Heart right ventricle (tissue), 16 donors: Measurements from ENCODE around the gene SSTR3. TPM values are rescaled to one million over a fixed set of nuclear protein-coding genes. Genes with fewer than 3 reads are reported as not detected.

Experiments
- ATAC-seq, 8 donors: fragments of 200-7000 bp; cut with Tn5 transposase; one replicate each; pipeline ENCODE4 v1.9.1; 2020; ENCODE audit warnings: mild to moderate bottlenecking in 8 of 8, moderate library complexity in 8 of 8, moderate number of reproducible peaks in 1 of 8
- DNase-seq, 2 donors: peaks; one replicate each; pipeline ENCODE4 v3.0.0-alpha.2; 2020
- H3K27ac ChIP-seq, 10 donors: fragments of 200-600 bp; sonication (generic) in 2 of 10; one replicate each; pipeline versions ENCODE4 v1.5.0 to v1.8.0; 2020 to 2022; ENCODE audit warnings: mild to moderate bottlenecking in 3 of 10
- H3K27me3 ChIP-seq, 7 donors: fragments of 200-600 bp; one replicate each; pipeline ENCODE4 v1.8.0; 2021 to 2022; ENCODE audit warnings: mild to moderate bottlenecking in 2 of 7
- H3K36me3 ChIP-seq, 9 donors: fragments of 200-600 bp; sonication (generic) in 1 of 9; one replicate each; pipeline versions ENCODE4 v1.5.0 to v1.8.0; 2020 to 2022; ENCODE audit warnings: mild to moderate bottlenecking in 2 of 9
- H3K4me1 ChIP-seq, 9 donors: fragments of 200-600 bp; sonication (generic) in 1 of 9; one replicate each; pipeline versions ENCODE4 v1.5.0 to v1.8.0; 2020 to 2022; ENCODE audit warnings: mild to moderate bottlenecking in 4 of 9
- H3K4me3 ChIP-seq, 10 donors: fragments of 200-600 bp; sonication (generic) in 2 of 10; one replicate each; pipeline versions ENCODE4 v1.5.0 to v1.8.0; 2020 to 2022; ENCODE audit warnings: mild to moderate bottlenecking in 7 of 10, moderate library complexity in 2 of 10
- H3K9me3 ChIP-seq, 11 donors: fragments of 200-600 bp in 10 of 11; sonication (generic) in 2 of 11; one replicate each; pipeline versions ENCODE4 v1.5.0 to v1.8.0; 2013 to 2022; ENCODE audit warnings: mild to moderate bottlenecking in 2 of 11, control low read depth in 1 of 11, moderate library complexity in 1 of 11
- WGBS, 2 donors: extraction: QIAGEN DNeasy Blood & Tissue Kit; methylation state at CpG; one replicate each; pipeline ENCODE4 v1.1.7; 2013; ENCODE audit warnings: inconsistent platforms in 1 of 2; 5-methylcytosine and 5-hydroxymethylcytosine counted together
- intact Hi-C, 10 donors: fragments of 100-400 bp; cut with DNase I; formaldehyde crosslinking; loops; one replicate each; pipeline versions ENCODE4 v1.11.1 to v1.14.2; 2022
- polyA plus RNA-seq, 2 donors: library from polyadenylated mRNA; stranded (reverse); fragments of 200-250 nt; gene quantifications; one replicate each; pipeline ENCODE4 v1.2.3, GENCODE V29; 2013
- total RNA-seq, 10 donors: library from RNA; stranded (reverse); fragmentation: NEBNext Ultra II Directional in 3 of 10; extraction: Animal tissue kit (Norgen Biotek cat#: 25700) in 3 of 10; gene quantifications; one replicate each; pipeline versions ENCODE4 v1.2.1 to v1.2.4, GENCODE V29; 2021 to 2023
- TF ChIP-seq, protein P1 (sequence below), 9 donors: fragments of 200-600 bp; sonication (generic) in 2 of 9; IDR thresholded peaks; one replicate each; pipeline versions ENCODE4 v1.5.0 to v1.8.0; 2021 to 2022; ENCODE audit warnings: antibody characterized with exemption in 9 of 9, mild to moderate bottlenecking in 5 of 9, moderate library complexity in 1 of 9
- donor health status: Arrhythmogenic right ventricular cardiomyopathy.
- donor health status: ischemic (EF 13 %, LVEDD 7.1; RV severe dilation, severe dysfunction).
- donor health status: healthy with polysubstance abuse.
- donor health status: DM: no; HTN: yes; CAD: no.
- donor health status: DM: no; HTN: no; CAD: no.
- donor health status: ischemic (EF 25% LVEDD 6.9; RV normal size, moderate dysfunction).
- donor health status: ischemic (EF 25% LVEDD 5.7; RV mildly dilated, moderate dysfunction).
- donor health status: healthy.
- donor health status: DM: yes; HTN: yes; CAD: no.
- donor health status: Ischemic cardiomyopathy.
- donor health status: ischemic (EF 35%, LVEDD 5.7; RV mildly dilated, moderate dysfunction).
- donor health status: nonischemic (EF 11% LVEDD 7.7; RV severe dilation, severe dysfunction).
- donor health status: DM: yes; HTN: yes; CAD: no.
- donor health status: PGD.
- donor health status: ischemic (EF 29% LVEDD 5.4; RV normal size, mild dysfunction).
- donor health status: nonischemic (EF 23%, LVEDD 6.1; RV moderate dilation, normal function).

SSTR3 gene
- total and polyA plus RNA-seq, 12 donors: not detected

- Histone ChIP-seq H3K4me3 (no peak overlapping the region), H3K4me1 (peaks cover 0 to 41% (median 0%) of the 10 kb centered on the region in 9 donors), H3K36me3 (no peaks in the 10 kb centered on the region), H3K27ac (peak overlapping the region in 1 of 10 donors; percentile 86), H3K27me3 (peaks cover 0 to 46% (median 22%) of the 10 kb centered on the region in 7 donors), H3K9me3 (peaks cover 0 to 5% (median 0%) of the 10 kb centered on the region in 11 donors)
- intact Hi-C loops: no loop called here
- WGBS, 2 donors: 41 to 45% methylated on average over 7 of the region's 7 CpGs
- DNase-seq: no peak
- TF ChIP-seq, protein P1, sequence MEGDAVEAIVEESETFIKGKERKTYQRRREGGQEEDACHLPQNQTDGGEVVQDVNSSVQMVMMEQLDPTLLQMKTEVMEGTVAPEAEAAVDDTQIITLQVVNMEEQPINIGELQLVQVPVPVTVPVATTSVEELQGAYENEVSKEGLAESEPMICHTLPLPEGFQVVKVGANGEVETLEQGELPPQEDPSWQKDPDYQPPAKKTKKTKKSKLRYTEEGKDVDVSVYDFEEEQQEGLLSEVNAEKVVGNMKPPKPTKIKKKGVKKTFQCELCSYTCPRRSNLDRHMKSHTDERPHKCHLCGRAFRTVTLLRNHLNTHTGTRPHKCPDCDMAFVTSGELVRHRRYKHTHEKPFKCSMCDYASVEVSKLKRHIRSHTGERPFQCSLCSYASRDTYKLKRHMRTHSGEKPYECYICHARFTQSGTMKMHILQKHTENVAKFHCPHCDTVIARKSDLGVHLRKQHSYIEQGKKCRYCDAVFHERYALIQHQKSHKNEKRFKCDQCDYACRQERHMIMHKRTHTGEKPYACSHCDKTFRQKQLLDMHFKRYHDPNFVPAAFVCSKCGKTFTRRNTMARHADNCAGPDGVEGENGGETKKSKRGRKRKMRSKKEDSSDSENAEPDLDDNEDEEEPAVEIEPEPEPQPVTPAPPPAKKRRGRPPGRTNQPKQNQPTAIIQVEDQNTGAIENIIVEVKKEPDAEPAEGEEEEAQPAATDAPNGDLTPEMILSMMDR (IDR thresholded peaks at IDR 0.05): no peak
- ATAC-seq: no peak
Measured at GRCh38 chr22:37218771-37219411, 6.6 kb upstream of the SSTR3 start.

- ATAC-seq: no peak
- peaks cover 0 to 51% (median 27%) of the 10 kb centered on the region in 7 donors for H3K27me3 ChIP-seq
- no peak for DNase-seq
Measured at GRCh38 chr22:37218399-37218770, 6.1 kb upstream of the SSTR3 start.

DNA sequence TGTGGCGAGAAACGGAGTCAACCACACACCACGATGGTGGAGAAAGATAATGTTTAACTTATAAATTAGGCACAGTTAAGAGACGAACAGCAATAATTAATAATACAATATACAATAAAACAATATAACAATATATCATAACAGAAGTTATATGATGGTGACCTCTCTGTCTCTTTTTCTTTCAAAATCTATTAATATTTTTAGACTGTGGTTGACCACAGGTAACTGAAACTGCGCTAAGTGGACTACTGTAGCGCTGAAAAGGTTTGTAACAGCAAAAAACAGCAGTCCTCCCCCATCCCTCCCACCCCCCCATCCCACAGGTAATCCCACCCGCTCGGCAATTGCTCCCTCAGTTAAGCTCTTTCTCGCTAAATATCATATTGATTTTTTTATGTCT, 3.6 kb upstream of the SSTR3 start:
- intact Hi-C loops: no loop called here
- H3K9me3 ChIP-seq: no peaks in the 10 kb centered on the region
- ATAC-seq (no peak), DNase-seq (no peak)
- no peaks in the 10 kb centered on the region for H3K36me3 ChIP-seq
- TF ChIP-seq, protein P1 (IDR thresholded peaks at IDR 0.05): no peak
- WGBS, 2 donors: 82 to 91% methylated on average over 9 of the region's 9 CpGs
- H3K27ac ChIP-seq: no peak overlapping the region
- peaks cover 0 to 64% (median 41%) of the 10 kb centered on the region in 7 donors for H3K27me3 ChIP-seq
- H3K4me1 ChIP-seq: peaks cover 0 to 15% (median 6%) of the 10 kb centered on the region in 9 donors
- H3K4me3 ChIP-seq: no peak overlapping the region

More at GRCh38 chr22:37218399-37218770, 6.1 kb upstream of the SSTR3 start:
- H3K27ac ChIP-seq: peak overlapping the region in 1 of 10 donors; percentile 24
- H3K36me3 ChIP-seq: no peaks in the 10 kb centered on the region
- peaks cover 0 to 5% (median 0%) of the 10 kb centered on the region in 11 donors for H3K9me3 ChIP-seq
- H3K4me1 ChIP-seq: peaks cover 0 to 36% (median 0%) of the 10 kb centered on the region in 9 donors
- no peak overlapping the region for H3K4me3 ChIP-seq
- 75 to 82% methylated on average over 6 of the region's 6 CpGs for WGBS, 2 donors
- intact Hi-C loops: no loop called here
- TF ChIP-seq, protein P1 (IDR thresholded peaks at IDR 0.05): no peak

GRCh38 chr22:37214731-37215030, 2.4 kb upstream of the SSTR3 start:
- Histone ChIP-seq H3K36me3 (no peaks in the 10 kb centered on the region), H3K27me3 (peaks cover 0 to 62% (median 48%) of the 10 kb centered on the region in 7 donors), H3K4me1 (peaks cover 0 to 8% (median 6%) of the 10 kb centered on the region in 9 donors), H3K27ac (no peak overlapping the region), H3K4me3 (no peak overlapping the region), H3K9me3 (no peaks in the 10 kb centered on the region)
- DNase-seq (no peak), ATAC-seq (no peak)
- TF ChIP-seq, protein P1 (IDR thresholded peaks at IDR 0.05): no peak
- intact Hi-C loops: no loop called here
- 74 to 84% methylated on average over 13 of the region's 13 CpGs for whole genome bisulfite sequencing, 2 donors
